Measurements from ENCODE around the gene ASB4. TPM values are rescaled to one million over a fixed set of nuclear protein-coding genes. Genes with fewer than 3 reads are reported as not detected.

Gene ASB4
- total RNA-seq, 1 donor from 2014 or later = 24.0 TPM

DNA sequence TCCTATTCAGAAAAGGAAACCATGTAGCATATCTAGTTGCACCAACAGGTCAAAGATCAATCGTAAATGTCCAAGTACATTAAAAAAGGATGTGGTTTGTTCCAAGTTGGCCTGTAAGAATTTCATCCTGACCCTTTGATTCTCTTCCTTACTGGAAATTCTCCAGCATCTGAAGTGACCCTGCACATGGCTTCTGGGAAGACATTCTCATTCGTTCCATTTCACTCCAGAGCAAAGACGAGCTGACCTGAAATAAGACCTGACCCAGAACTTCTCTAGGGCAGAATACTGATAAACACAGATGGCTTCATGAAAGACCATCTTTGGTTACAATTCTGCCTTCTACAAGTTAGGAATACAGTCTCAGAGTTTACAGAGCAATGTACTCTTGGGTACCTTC, 39.8 kb downstream of the ASB4 start:
- no peaks in the 10 kb centered on the region for H3K9me3 ChIP-seq (ENCODE audit: control insufficient read depth in 3 of 3, low read length in 3 of 3)
- H3K36me3 ChIP-seq (ENCODE audit: control insufficient read depth in 3 of 3, insufficient read depth in 3 of 3, low read length in 3 of 3) = peaks cover 0 to 5% (median 0%) of the 10 kb centered on the region in 3 donors
- no peak overlapping the region for H3K27ac ChIP-seq (ENCODE audit: low read depth, low read length)
- no peak overlapping the region for H3K4me3 ChIP-seq (ENCODE audit: low read length in 3 of 3)
- no peak overlapping the region for H3K9ac ChIP-seq (ENCODE audit: low read depth in 1 of 3, low read length in 3 of 3)
- peaks cover 0 to 13% (median 7%) of the 10 kb centered on the region in 3 donors for H3K4me1 ChIP-seq (ENCODE audit: control insufficient read depth in 3 of 3, insufficient read depth in 3 of 3, low read length in 3 of 3)
- no peaks in the 10 kb centered on the region for H3K27me3 ChIP-seq (ENCODE audit: control insufficient read depth in 3 of 3, insufficient read depth in 3 of 3, low read length in 3 of 3)

DNA sequence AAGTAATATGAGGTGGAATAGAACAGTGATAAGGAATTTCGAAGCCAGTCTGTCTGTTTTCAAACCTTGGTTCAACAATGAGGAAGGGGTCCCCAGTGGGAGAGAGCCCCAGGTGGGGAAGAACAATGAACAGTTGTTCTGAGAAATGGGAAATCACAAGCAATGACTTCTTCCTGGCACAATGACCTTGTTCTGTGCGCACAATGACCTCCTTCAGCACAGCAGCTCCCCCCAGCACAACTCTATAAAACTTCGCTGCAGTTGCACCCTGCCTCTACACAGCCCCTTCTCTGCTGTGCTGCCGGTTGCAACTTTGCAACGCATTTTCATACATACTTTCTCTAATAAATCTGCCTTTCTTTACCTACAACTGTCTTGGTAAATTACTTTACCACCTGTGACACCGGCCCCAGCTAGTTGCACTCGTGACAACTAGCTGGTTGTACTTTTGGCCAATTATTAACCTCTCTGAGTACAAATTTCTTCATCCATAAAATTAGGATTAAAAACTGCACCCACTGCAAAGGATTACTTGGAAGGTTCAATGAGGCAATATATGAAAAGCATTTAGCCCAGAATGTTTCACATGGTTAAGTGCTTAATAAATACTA, 40.5 kb downstream of the ASB4 start:
- no peak overlapping the region for H3K4me3 ChIP-seq (ENCODE audit: low read length in 3 of 3)

DNA sequence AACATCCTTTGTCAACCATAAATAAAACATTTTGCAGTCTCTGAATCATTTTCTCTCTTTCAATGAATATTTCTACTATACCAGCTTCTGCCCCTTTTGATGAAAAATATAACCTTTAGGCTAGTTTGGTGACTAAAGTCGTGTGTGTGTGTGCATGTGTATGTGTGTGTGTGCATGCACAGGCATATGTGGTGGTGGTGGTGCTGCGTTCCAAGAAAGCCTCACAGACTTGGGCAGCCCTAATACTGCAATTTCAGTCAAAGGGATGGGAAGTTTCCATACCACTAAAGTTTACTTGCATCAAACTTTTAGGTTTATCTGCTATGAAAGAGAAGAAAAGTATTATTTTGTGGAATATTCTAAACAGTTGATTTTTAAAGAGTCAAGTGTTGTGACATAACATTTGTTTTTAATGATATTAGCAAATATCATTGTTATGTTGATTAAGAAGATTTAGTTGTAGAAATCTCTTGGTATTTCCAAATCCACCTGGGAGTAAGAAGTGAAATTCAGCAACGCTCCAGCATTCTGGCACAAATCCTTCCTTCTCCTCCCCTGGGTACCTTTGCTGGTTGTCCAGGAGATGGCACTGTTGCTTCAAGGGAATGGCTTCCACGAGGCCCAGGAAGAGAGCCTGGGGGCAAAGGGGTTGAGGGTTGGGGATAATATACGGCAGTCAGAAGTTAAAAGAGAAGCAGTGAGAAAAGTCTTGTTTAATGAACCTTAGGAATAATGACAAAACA, 41.5 kb downstream of the ASB4 start:
- H3K9ac ChIP-seq (ENCODE audit: low read depth in 1 of 3, low read length in 3 of 3) = no peak overlapping the region

More for the DNA sequence above, 40.5 kb downstream of the ASB4 start:
- H3K9me3 ChIP-seq (ENCODE audit: control insufficient read depth in 3 of 3, low read length in 3 of 3) = no peaks in the 10 kb centered on the region
- H3K9ac ChIP-seq (ENCODE audit: low read depth in 1 of 3, low read length in 3 of 3) = no peak overlapping the region
- no peak overlapping the region for H3K27ac ChIP-seq (ENCODE audit: low read depth, low read length)
- no peaks in the 10 kb centered on the region for H3K27me3 ChIP-seq (ENCODE audit: control insufficient read depth in 3 of 3, insufficient read depth in 3 of 3, low read length in 3 of 3)
- peaks cover 0 to 13% (median 7%) of the 10 kb centered on the region in 3 donors for H3K4me1 ChIP-seq (ENCODE audit: control insufficient read depth in 3 of 3, insufficient read depth in 3 of 3, low read length in 3 of 3)
- H3K36me3 ChIP-seq (ENCODE audit: control insufficient read depth in 3 of 3, insufficient read depth in 3 of 3, low read length in 3 of 3) = peaks cover 0 to 5% (median 0%) of the 10 kb centered on the region in 3 donors

DNA sequence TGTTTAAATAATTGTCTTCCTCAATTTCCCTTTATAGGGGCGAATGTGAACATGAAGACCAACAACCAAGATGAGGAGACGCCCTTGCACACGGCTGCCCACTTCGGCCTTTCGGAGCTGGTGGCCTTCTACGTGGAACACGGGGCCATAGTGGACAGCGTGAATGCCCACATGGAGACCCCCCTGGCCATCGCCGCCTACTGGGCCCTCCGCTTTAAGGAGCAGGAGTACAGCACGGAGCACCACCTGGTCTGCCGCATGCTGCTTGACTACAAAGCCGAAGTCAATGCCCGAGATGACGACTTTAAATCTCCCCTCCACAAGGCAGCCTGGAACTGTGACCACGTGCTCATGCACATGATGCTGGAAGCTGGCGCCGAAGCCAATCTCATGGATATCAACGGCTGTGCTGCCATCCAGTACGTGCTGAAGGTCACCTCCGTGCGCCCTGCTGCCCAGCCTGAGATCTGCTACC, 42.1 kb downstream of the ASB4 start:
- no peaks in the 10 kb centered on the region for H3K27me3 ChIP-seq (ENCODE audit: control insufficient read depth in 3 of 3, insufficient read depth in 3 of 3, low read length in 3 of 3)
- H3K4me1 ChIP-seq (ENCODE audit: control insufficient read depth in 3 of 3, insufficient read depth in 3 of 3, low read length in 3 of 3) = peaks cover 0 to 13% (median 7%) of the 10 kb centered on the region in 3 donors
- no peaks in the 10 kb centered on the region for H3K9me3 ChIP-seq (ENCODE audit: control insufficient read depth in 3 of 3, low read length in 3 of 3)
- H3K27ac ChIP-seq (ENCODE audit: low read depth, low read length) = no peak overlapping the region
- H3K4me3 ChIP-seq (ENCODE audit: low read length in 3 of 3) = no peak overlapping the region
- peaks cover 0 to 5% (median 0%) of the 10 kb centered on the region in 3 donors for H3K36me3 ChIP-seq (ENCODE audit: control insufficient read depth in 3 of 3, insufficient read depth in 3 of 3, low read length in 3 of 3)
- no peak overlapping the region for H3K9ac ChIP-seq (ENCODE audit: low read depth in 1 of 3, low read length in 3 of 3)

More for the DNA sequence above, 41.5 kb downstream of the ASB4 start:
- H3K4me3 ChIP-seq (ENCODE audit: low read length in 3 of 3) = no peak overlapping the region
- H3K36me3 ChIP-seq (ENCODE audit: control insufficient read depth in 3 of 3, insufficient read depth in 3 of 3, low read length in 3 of 3) = peaks cover 0 to 5% (median 0%) of the 10 kb centered on the region in 3 donors
- H3K27ac ChIP-seq (ENCODE audit: low read depth, low read length) = no peak overlapping the region
- no peaks in the 10 kb centered on the region for H3K9me3 ChIP-seq (ENCODE audit: control insufficient read depth in 3 of 3, low read length in 3 of 3)
- no peaks in the 10 kb centered on the region for H3K27me3 ChIP-seq (ENCODE audit: control insufficient read depth in 3 of 3, insufficient read depth in 3 of 3, low read length in 3 of 3)
- peaks cover 0 to 13% (median 7%) of the 10 kb centered on the region in 3 donors for H3K4me1 ChIP-seq (ENCODE audit: control insufficient read depth in 3 of 3, insufficient read depth in 3 of 3, low read length in 3 of 3)

DNA sequence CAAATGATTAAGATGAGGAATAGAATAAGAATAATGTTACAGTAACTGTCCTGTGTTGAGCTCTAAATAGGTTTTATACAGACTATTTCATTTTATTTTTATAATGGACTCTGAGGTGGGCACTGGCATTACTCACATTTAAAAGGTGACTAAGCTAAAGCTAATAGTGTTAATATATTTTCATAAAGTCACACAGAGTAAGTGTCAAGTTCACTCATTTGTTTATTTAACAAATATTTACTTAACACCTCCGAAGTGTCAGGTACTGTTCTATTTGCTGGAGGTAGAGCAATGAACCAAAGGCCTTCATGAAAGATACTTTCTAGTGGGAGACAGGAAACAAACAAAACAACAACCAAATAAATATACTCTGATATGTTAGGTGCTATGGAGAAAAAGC, 44.0 kb downstream of the ASB4 start:
- Histone ChIP-seq H3K27ac (ENCODE audit: low read depth, low read length) (no peak overlapping the region), H3K4me1 (ENCODE audit: control insufficient read depth in 3 of 3, insufficient read depth in 3 of 3, low read length in 3 of 3) (peaks cover 2 to 18% (median 12%) of the 10 kb centered on the region in 3 donors), H3K9ac (ENCODE audit: low read depth in 1 of 3, low read length in 3 of 3) (no peak overlapping the region), H3K9me3 (ENCODE audit: control insufficient read depth in 3 of 3, low read length in 3 of 3) (no peaks in the 10 kb centered on the region), H3K4me3 (ENCODE audit: low read length in 3 of 3) (no peak overlapping the region), H3K27me3 (ENCODE audit: control insufficient read depth in 3 of 3, insufficient read depth in 3 of 3, low read length in 3 of 3) (no peaks in the 10 kb centered on the region), H3K36me3 (ENCODE audit: control insufficient read depth in 3 of 3, insufficient read depth in 3 of 3, low read length in 3 of 3) (peaks cover 0 to 5% (median 0%) of the 10 kb centered on the region in 3 donors)

DNA sequence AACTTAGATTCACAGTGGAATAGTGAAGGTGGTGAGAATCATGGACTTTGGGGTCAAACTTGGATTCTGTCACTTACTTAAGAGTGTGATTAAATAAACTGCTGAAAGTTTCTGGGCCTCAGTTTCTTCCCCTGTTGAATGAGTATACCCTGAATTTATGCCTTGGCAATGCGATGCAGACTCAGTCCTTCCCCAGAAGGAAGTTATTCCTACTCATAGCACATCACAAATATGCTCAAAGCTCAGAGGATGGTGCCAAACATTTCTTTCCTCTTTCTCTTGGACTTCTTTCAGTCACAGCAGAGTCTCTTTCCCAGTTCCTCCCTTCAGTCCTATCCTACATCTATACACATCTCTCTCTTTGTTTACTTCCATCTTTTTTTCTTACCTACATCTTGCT, 45.1 kb downstream of the ASB4 start:
- H3K9me3 ChIP-seq (ENCODE audit: control insufficient read depth in 3 of 3, low read length in 3 of 3) = no peaks in the 10 kb centered on the region
- no peak overlapping the region for H3K9ac ChIP-seq (ENCODE audit: low read depth in 1 of 3, low read length in 3 of 3)
- no peaks in the 10 kb centered on the region for H3K27me3 ChIP-seq (ENCODE audit: control insufficient read depth in 3 of 3, insufficient read depth in 3 of 3, low read length in 3 of 3)
- H3K36me3 ChIP-seq (ENCODE audit: control insufficient read depth in 3 of 3, insufficient read depth in 3 of 3, low read length in 3 of 3) = peaks cover 0 to 5% (median 0%) of the 10 kb centered on the region in 3 donors
- H3K27ac ChIP-seq (ENCODE audit: low read depth, low read length) = no peak overlapping the region
- peaks cover 2 to 17% (median 14%) of the 10 kb centered on the region in 3 donors for H3K4me1 ChIP-seq (ENCODE audit: control insufficient read depth in 3 of 3, insufficient read depth in 3 of 3, low read length in 3 of 3)
- H3K4me3 ChIP-seq (ENCODE audit: low read length in 3 of 3) = no peak overlapping the region

DNA sequence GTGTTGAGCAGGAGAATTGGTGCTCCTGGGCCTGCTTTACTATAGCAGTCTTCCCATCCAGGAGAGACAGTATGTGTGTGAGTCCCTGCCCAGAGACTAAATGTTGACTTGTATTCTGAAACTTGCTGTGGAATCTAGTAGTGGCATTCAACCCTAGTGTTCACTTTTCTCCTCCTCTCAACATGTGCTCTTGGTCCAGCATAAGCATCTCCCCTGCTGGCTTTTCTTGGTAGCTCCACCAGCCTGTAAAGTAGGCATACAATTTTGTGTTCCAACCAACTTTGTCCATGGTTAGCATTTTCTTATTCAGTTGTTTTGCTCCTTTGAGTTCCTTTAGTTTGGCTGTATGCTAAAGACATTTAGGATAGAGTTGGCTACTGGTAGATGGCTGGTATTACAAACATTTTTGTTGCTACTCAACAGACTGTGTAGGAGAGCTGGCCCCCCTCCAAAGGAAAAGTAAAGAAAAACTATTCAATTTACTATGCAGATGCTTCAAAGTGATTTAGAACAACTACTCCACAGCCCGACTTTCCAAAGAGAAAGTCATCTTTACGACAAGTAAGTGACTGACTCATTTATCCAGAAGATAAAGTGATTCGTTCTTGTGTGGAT, 46.0 kb downstream of the ASB4 start:
- Histone ChIP-seq H3K9ac (ENCODE audit: low read depth in 1 of 3, low read length in 3 of 3) (no peak overlapping the region), H3K27me3 (ENCODE audit: control insufficient read depth in 3 of 3, insufficient read depth in 3 of 3, low read length in 3 of 3) (no peaks in the 10 kb centered on the region), H3K36me3 (ENCODE audit: control insufficient read depth in 3 of 3, insufficient read depth in 3 of 3, low read length in 3 of 3) (peaks cover 0 to 5% (median 0%) of the 10 kb centered on the region in 3 donors), H3K27ac (ENCODE audit: low read depth, low read length) (no peak overlapping the region), H3K4me3 (ENCODE audit: low read length in 3 of 3) (no peak overlapping the region), H3K9me3 (ENCODE audit: control insufficient read depth in 3 of 3, low read length in 3 of 3) (no peaks in the 10 kb centered on the region), H3K4me1 (ENCODE audit: control insufficient read depth in 3 of 3, insufficient read depth in 3 of 3, low read length in 3 of 3) (peaks cover 2 to 17% (median 13%) of the 10 kb centered on the region in 3 donors)

DNA sequence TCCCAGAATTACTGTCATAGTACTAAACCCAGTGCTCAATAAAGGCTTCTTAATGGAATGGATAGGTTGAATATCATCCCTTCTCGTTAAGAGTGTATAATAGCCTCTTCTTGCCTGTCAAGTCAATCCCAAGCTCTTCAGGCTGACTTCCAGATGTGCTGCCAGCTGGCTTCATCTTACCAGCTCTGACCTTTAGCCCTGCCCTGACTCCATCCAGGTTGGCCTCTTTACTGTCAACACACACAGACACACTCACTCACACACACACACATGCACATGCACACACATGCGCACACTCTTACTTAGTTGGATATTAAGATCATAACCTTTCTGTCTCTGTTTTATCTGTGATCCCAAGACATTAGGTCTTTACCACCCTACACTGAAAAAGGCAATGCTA, 49.1 kb downstream of the ASB4 start:
- no peaks in the 10 kb centered on the region for H3K36me3 ChIP-seq (ENCODE audit: control insufficient read depth in 3 of 3, insufficient read depth in 3 of 3, low read length in 3 of 3)
- H3K4me1 ChIP-seq (ENCODE audit: control insufficient read depth in 3 of 3, insufficient read depth in 3 of 3, low read length in 3 of 3) = peaks cover 2 to 9% (median 8%) of the 10 kb centered on the region in 3 donors
- H3K27ac ChIP-seq (ENCODE audit: low read depth, low read length) = no peak overlapping the region
- H3K4me3 ChIP-seq (ENCODE audit: low read length in 3 of 3) = no peak overlapping the region
- H3K9ac ChIP-seq (ENCODE audit: low read depth in 1 of 3, low read length in 3 of 3) = no peak overlapping the region
- no peaks in the 10 kb centered on the region for H3K9me3 ChIP-seq (ENCODE audit: control insufficient read depth in 3 of 3, low read length in 3 of 3)
- no peaks in the 10 kb centered on the region for H3K27me3 ChIP-seq (ENCODE audit: control insufficient read depth in 3 of 3, insufficient read depth in 3 of 3, low read length in 3 of 3)

DNA sequence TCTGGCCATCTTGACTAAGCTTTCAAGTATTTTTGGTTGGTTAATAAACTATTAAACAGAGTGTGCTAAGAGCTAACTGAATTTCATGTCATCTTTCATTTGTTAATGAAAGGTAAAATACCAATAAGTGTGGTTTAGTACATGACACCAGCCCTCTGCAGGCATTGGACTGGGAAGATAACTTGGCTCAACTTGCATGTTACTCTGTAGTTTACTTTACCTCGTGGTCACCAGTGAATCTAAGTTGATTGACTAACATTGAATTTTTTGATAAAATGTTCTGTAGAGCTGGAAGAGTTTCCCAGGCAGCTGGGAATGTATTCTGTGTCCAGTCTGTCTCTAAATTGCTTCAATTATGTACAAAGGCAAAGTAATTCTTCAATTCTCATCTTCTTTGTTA, 49.9 kb downstream of the ASB4 start:
- Histone ChIP-seq H3K4me3 (ENCODE audit: low read length in 3 of 3) (no peak overlapping the region), H3K27me3 (ENCODE audit: control insufficient read depth in 3 of 3, insufficient read depth in 3 of 3, low read length in 3 of 3) (no peaks in the 10 kb centered on the region), H3K9me3 (ENCODE audit: control insufficient read depth in 3 of 3, low read length in 3 of 3) (no peaks in the 10 kb centered on the region), H3K27ac (ENCODE audit: low read depth, low read length) (no peak overlapping the region), H3K4me1 (ENCODE audit: control insufficient read depth in 3 of 3, insufficient read depth in 3 of 3, low read length in 3 of 3) (peaks cover 2 to 9% (median 8%) of the 10 kb centered on the region in 3 donors), H3K9ac (ENCODE audit: low read depth in 1 of 3, low read length in 3 of 3) (no peak overlapping the region), H3K36me3 (ENCODE audit: control insufficient read depth in 3 of 3, insufficient read depth in 3 of 3, low read length in 3 of 3) (no peaks in the 10 kb centered on the region)

Data from skeletal muscle tissue (tissue), 4 donors.